H9 (cell line): Measurements from ENCODE around the gene TSPAN17. TPM values are rescaled to one million over a fixed set of nuclear protein-coding genes. Genes with fewer than 3 reads are reported as not detected.

ENCODE experiments used
- DNase-seq: peaks from one replicate; pipeline ENCODE4 v3.0.0-alpha.2; 2017
- H2AFZ ChIP-seq: one replicate; pipeline ENCODE4 v1.6.1; 2013; ENCODE audit warnings: mild to moderate bottlenecking, low read length, control low read depth, moderate library complexity
- H2AK5ac ChIP-seq: 2 replicates; pipeline ENCODE4 v1.6.1; 2013; ENCODE audit warnings: low read length, control low read depth, mixed read lengths; ENCODE audit not compliant: insufficient read length
- H2BK120ac ChIP-seq: one replicate; pipeline ENCODE4 v1.6.1; 2013; ENCODE audit warnings: low read depth, mild to moderate bottlenecking, low read length, control low read depth, inconsistent platforms; ENCODE audit not compliant: poor library complexity, severe bottlenecking
- H2BK12ac ChIP-seq: 2 replicates; pipeline ENCODE4 v1.6.1; 2013; ENCODE audit warnings: low read length, control low read depth, mixed read lengths, low read depth; ENCODE audit not compliant: insufficient read length
- H2BK15ac ChIP-seq: 2 replicates; pipeline ENCODE4 v1.6.1; 2013; ENCODE audit warnings: low read depth, low read length, control low read depth
- H2BK20ac ChIP-seq: one replicate; pipeline ENCODE4 v1.6.1; 2013; ENCODE audit warnings: low read depth, mild to moderate bottlenecking, low read length, control low read depth, inconsistent platforms; ENCODE audit not compliant: poor library complexity, severe bottlenecking
- H2BK5ac ChIP-seq: 2 replicates; pipeline ENCODE4 v1.6.1; 2013; ENCODE audit warnings: low read length, control low read depth, mixed read lengths; ENCODE audit not compliant: insufficient read length
- H3K14ac ChIP-seq: 2 replicates; pipeline ENCODE4 v1.6.1; 2013; ENCODE audit warnings: low read length, control low read depth; ENCODE audit not compliant: insufficient read depth
- H3K18ac ChIP-seq: 2 replicates; pipeline ENCODE4 v1.6.1; 2013; ENCODE audit warnings: low read depth, mild to moderate bottlenecking, mixed read lengths, low read length, control low read depth; ENCODE audit not compliant: insufficient read length
- H3K23ac ChIP-seq: 2 replicates; pipeline ENCODE4 v1.6.1; 2013; ENCODE audit warnings: low read length, control low read depth, mixed read lengths, low read depth; ENCODE audit not compliant: insufficient read length
- H3K23me2 ChIP-seq: 2 replicates; pipeline ENCODE4 v1.6.1; 2013; ENCODE audit warnings: low read depth, mild to moderate bottlenecking, mixed read lengths, low read length, control low read depth; ENCODE audit not compliant: insufficient read length, poor library complexity, severe bottlenecking
- H3K27ac ChIP-seq: 2 replicates; pipeline ENCODE4 v1.5.1; 2013; ENCODE audit warnings: low read length, control low read depth, mixed read lengths, low read depth; ENCODE audit not compliant: insufficient read length
- H3K27me3 ChIP-seq: 2 replicates; pipeline ENCODE4 v1.6.1; 2013; ENCODE audit warnings: low read length, control low read depth, inconsistent platforms; ENCODE audit not compliant: insufficient read depth
- H3K4ac ChIP-seq: 2 replicates; pipeline ENCODE4 v1.6.1; 2013; ENCODE audit warnings: low read depth, mild to moderate bottlenecking, control low read depth, inconsistent platforms, low read length, moderate library complexity
- H3K4me1 ChIP-seq: 2 replicates; pipeline ENCODE4 v1.6.1; 2013; ENCODE audit warnings: low read length, control low read depth, inconsistent platforms; ENCODE audit not compliant: insufficient read depth
- H3K4me2 ChIP-seq: 2 replicates; pipeline ENCODE4 v1.6.1; 2013; ENCODE audit warnings: low read length, control low read depth, mixed read lengths; ENCODE audit not compliant: insufficient read length, insufficient read depth
- H3K56ac ChIP-seq: 2 replicates; pipeline ENCODE4 v1.6.1; 2013; ENCODE audit warnings: low read depth, mild to moderate bottlenecking, mixed read lengths, low read length, control low read depth; ENCODE audit not compliant: insufficient read length
- H3K79me1 ChIP-seq: 2 replicates; pipeline ENCODE4 v1.6.1; 2013; ENCODE audit warnings: low read depth, mild to moderate bottlenecking, moderate library complexity, low read length, control low read depth, inconsistent platforms; ENCODE audit not compliant: insufficient read depth, poor library complexity, severe bottlenecking
- H3K79me2 ChIP-seq: 2 replicates; pipeline ENCODE4 v1.6.1; 2013; ENCODE audit warnings: low read length, control low read depth, inconsistent platforms; ENCODE audit not compliant: insufficient read depth
- H3K9ac ChIP-seq: 2 replicates; pipeline ENCODE4 v1.6.1; 2013; ENCODE audit warnings: low read length, control low read depth, mixed read lengths; ENCODE audit not compliant: insufficient read length; ENCODE audit errors: extremely low read depth
- H3K9me3 ChIP-seq: one replicate; pipeline ENCODE4 v1.6.1; 2013; ENCODE audit warnings: low read depth, low read length, inconsistent platforms; ENCODE audit not compliant: control insufficient read depth
- H3T11ph ChIP-seq: one replicate; pipeline ENCODE4 v1.6.1; 2013; ENCODE audit warnings: mild to moderate bottlenecking, low read length, control low read depth, inconsistent platforms
- H4K20me1 ChIP-seq: one replicate; pipeline ENCODE4 v1.6.1; 2013; ENCODE audit not compliant: control insufficient read depth, insufficient read length, insufficient read depth
- H4K5ac ChIP-seq: 2 replicates; pipeline ENCODE4 v1.6.1; 2013; ENCODE audit warnings: low read depth, mild to moderate bottlenecking, mixed read lengths, low read length, control low read depth; ENCODE audit not compliant: insufficient read length
- H4K8ac ChIP-seq: replicated peaks from 2 replicates; pipeline ENCODE4 v1.6.1; 2013; ENCODE audit warnings: low read length, control low read depth, mixed read lengths, low read depth; ENCODE audit not compliant: insufficient read length
- H4K91ac ChIP-seq: 2 replicates; pipeline ENCODE4 v1.6.1; 2013; ENCODE audit warnings: low read depth, mild to moderate bottlenecking, moderate library complexity, mixed read lengths, low read length, control low read depth; ENCODE audit not compliant: insufficient read length
- H3K27ac Mint-ChIP-seq, 3 experiments: 2 replicates in 2 of 3; 3 replicates in 1 of 3; pipeline ENCODE4 v1.8.0; 2020 to 2021; ENCODE audit warnings: mixed read lengths in 3 of 3, mild to moderate bottlenecking in 1 of 3, moderate library complexity in 1 of 3
- H3K27me3 Mint-ChIP-seq: 2 replicates; pipeline ENCODE4 v1.8.0; 2021; ENCODE audit warnings: low read depth, mild to moderate bottlenecking, moderate library complexity, mixed read lengths
- H3K36me3 Mint-ChIP-seq, 3 experiments: 2 replicates in 2 of 3; 3 replicates in 1 of 3; pipeline ENCODE4 v1.8.0; 2020 to 2021; ENCODE audit warnings: low read depth in 3 of 3, mixed read lengths in 3 of 3; ENCODE audit not compliant: insufficient read depth in 1 of 3
- H3K4me1 Mint-ChIP-seq, 2 experiments: 2 replicates each; pipeline ENCODE4 v1.8.0; 2020; ENCODE audit warnings: mixed read lengths in 2 of 2
- H3K4me3 Mint-ChIP-seq, 2 experiments: 2 replicates in 1 of 2; 3 replicates in 1 of 2; pipeline ENCODE4 v1.8.0; 2020 to 2021; ENCODE audit warnings: mild to moderate bottlenecking in 2 of 2, mixed read lengths in 2 of 2, moderate library complexity in 1 of 2
- H3K9me3 Mint-ChIP-seq, 2 experiments: 2 replicates in 1 of 2; 3 replicates in 1 of 2; pipeline ENCODE4 v1.8.0; 2020; ENCODE audit warnings: mild to moderate bottlenecking in 2 of 2, mixed read lengths in 2 of 2, moderate library complexity in 1 of 2
- CTCF ChIP-seq: fragments of 200-600 bp; sonication (generic); conservative IDR thresholded peaks from 3 replicates; pipeline ENCODE4 v1.8.0; 2021; ENCODE audit warnings: antibody characterized with exemption, mild to moderate bottlenecking
- WGBS: extraction: QIAGEN DNeasy Blood & Tissue Kit; methylation state at CpG from one replicate; pipeline ENCODE4 v1.1.7; 2013; ENCODE audit warnings: missing lambda C conversion rate, low lambda C conversion rate, mixed read lengths; ENCODE audit not compliant: insufficient read length; ENCODE audit errors: extremely low coverage; 5-methylcytosine and 5-hydroxymethylcytosine counted together
- total RNA-seq: library from RNA; stranded (reverse); gene quantifications from 2 replicates; pipeline ENCODE4 v1.2.1, GENCODE V29; 2021

Gene TSPAN17
- total RNA-seq, 1 experiment from 2014 or later = 46.8 TPM

- Histone ChIP-seq H3K4ac (no peak overlapping the region), H3K27me3 (no peaks in the 10 kb centered on the region), H3K79me1 (no peaks in the 10 kb centered on the region), H2BK15ac (no peak overlapping the region), H2AFZ (no peak overlapping the region), H3K18ac (no peak overlapping the region), H4K8ac (no peak overlapping the region), H3K23ac (no peak overlapping the region), H4K20me1 (no peaks in the 10 kb centered on the region), H3K79me2 (no peaks in the 10 kb centered on the region), H3K23me2 (no peaks in the 10 kb centered on the region), H2AK5ac (no peak overlapping the region), H4K5ac (no peak overlapping the region), H2BK20ac (no peak overlapping the region), H3K9me3 (no peaks in the 10 kb centered on the region), H3K4me2 (no peak overlapping the region), H3K27ac (no peak overlapping the region), H2BK5ac (no peak overlapping the region), H3K4me1 (no peaks in the 10 kb centered on the region; the same call in 1 of the 2 replicates), H3K14ac (no peak overlapping the region), H2BK120ac (no peak overlapping the region), H4K91ac (no peak overlapping the region), H2BK12ac (no peak overlapping the region), H3K9ac (no peak overlapping the region), H3T11ph (no peak overlapping the region), H3K56ac (no peak overlapping the region)
- Mint-ChIP-seq H3K4me1 (peaks cover 40 to 54% of the 10 kb centered on the region in 2 experiments), H3K27me3 (peaks cover 39% of the 10 kb centered on the region), H3K36me3 (peaks cover 0 to 6% (median 2%) of the 10 kb centered on the region in 3 experiments; a peak in 4 of 7 replicates), H3K27ac (no peak overlapping the region; a peak in 1 of 7 replicates), H3K4me3 (peak overlapping the region in 1 of 2 experiments; percentile 10; a peak in 2 of 5 replicates), H3K9me3 (peaks cover 0 to 10% of the 10 kb centered on the region in 2 experiments; a peak in 3 of 5 replicates)
- WGBS = no CpG with 5 or more reads among the region's 4 CpGs
- no peak for TF ChIP-seq CTCF
- no peak for DNase-seq
Observed at GRCh38 chr5:176637556-176637955, 9.7 kb upstream of the TSPAN17 start.
